ENCODE measurements around the gene ANXA4.
"Not testable (repeated sequence)": the region's sequence is repeated elsewhere in the genome, so short reads cannot be mapped to it uniquely, and the experiment has no call there.

The ANXA4 gene

DNA sequence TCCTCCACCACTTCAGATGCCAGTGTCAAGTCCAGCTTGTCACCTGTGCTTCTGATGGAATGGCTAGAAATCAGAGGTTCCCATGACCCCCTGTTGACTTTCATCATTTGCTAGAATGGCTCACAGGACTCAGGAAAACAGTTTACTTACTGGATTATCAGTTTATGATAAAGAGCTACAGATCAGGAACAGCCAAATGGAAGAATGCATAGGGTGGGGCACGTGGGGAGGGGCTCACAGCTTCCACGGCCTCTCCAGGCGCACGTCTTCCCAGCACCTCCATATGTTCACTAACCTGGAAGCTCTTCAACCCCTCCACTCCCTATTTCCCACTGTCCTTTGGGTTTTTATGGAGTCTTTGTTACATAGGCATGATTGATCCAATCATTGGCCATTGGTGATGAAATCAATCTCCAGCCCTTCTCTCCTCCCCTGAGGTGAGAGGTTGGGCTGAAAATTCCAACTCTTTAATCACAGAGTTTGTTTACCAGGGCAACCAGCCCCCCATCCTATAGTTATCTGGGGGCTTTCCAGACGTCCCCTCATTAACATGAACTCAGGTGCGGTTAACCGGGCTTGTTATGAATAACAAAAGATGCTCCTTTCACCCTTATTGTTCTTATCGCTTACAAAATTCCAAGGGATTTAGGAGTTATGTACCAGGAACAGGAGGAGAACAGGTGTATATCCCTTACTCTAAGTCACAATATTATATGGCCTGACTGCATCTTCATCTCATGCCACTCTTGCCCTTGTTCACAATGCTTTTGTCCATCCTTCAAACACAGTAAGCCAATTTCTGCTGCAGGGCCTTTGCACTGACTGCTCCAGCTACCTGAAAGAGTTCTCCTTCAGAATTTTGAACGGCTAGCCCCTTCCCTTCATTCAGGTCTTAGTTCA, 35.2 kb downstream of the ANXA4 start:
- no peak for DNase-seq (ENCODE audit: low read depth in 3 of 3, low spot score in 1 of 3)

DNA sequence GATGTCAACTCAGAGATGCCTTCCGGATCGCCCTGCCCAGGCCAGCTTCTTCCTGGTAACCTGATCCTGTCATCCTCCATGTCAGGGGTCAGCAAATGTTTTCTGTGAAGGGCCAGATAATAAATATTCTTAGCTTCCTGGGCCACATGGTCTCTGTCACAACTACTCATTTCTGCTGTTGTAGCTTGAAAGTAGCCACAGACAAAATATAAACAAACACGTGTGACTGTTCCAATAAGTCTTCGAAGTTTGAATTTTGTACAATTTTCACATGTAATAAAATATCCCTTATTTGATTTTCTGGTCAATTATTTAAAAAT, 35.8 kb downstream of the ANXA4 start:
- no peak for DNase-seq (ENCODE audit: low read depth in 3 of 3, low spot score in 1 of 3)

DNA sequence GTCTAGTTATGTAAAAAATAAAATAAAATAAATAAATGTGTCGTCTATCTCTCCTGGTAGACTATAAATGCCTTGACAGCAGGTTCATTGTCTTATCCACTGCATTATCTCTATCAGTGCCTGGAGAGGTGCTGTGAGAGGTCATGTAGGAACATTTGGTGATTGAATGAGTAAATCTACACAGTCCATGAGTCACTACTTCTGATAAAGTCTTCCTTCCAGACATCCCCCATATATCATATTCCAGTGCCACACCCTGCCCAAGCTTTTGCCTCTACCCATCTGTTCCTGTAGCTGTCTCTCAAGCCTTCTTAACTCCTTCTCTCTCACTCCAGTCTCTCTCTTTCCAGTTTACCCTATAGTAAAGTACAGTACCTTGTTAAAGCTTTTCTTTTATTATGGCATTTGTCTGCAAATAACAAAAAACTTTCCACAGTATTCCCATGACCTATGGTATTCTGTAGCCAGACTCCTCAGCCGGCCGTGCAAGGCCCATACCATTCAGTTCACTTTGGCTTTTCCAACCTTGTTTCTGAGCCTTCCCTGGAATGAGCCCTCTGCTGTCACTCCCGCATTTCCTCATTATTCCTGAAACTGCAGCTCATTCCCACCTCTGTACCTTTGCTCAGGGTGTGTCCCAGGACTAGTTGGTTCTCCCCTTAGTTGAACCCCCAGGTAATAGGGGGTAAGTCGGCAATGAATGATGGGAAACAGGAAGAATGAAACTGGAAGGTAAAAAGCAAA, 37.5 kb downstream of the ANXA4 start:
- no peak for DNase-seq (ENCODE audit: low read depth in 3 of 3, low spot score in 1 of 3)

DNA sequence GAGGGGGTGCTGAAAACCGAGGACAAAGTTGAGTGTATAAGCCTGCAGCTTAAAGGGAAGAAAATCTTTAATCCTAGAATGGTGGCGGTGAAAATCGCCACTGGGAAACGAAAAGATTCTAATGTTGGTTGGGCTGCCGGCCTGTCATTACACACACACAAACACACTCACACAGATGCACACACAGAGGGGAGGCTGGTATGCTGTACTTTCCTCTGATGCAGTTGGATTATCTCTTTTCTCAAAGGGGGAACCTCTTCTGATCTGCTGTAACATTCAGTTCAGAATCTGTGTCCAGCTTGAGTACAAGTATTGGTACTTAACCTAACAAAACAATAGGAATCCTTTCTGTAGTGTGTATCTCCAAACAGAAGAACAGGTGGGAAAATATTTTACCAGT, 39.0 kb downstream of the ANXA4 start:
- no peak for DNase-seq (ENCODE audit: low read depth in 3 of 3, low spot score in 1 of 3)

DNA sequence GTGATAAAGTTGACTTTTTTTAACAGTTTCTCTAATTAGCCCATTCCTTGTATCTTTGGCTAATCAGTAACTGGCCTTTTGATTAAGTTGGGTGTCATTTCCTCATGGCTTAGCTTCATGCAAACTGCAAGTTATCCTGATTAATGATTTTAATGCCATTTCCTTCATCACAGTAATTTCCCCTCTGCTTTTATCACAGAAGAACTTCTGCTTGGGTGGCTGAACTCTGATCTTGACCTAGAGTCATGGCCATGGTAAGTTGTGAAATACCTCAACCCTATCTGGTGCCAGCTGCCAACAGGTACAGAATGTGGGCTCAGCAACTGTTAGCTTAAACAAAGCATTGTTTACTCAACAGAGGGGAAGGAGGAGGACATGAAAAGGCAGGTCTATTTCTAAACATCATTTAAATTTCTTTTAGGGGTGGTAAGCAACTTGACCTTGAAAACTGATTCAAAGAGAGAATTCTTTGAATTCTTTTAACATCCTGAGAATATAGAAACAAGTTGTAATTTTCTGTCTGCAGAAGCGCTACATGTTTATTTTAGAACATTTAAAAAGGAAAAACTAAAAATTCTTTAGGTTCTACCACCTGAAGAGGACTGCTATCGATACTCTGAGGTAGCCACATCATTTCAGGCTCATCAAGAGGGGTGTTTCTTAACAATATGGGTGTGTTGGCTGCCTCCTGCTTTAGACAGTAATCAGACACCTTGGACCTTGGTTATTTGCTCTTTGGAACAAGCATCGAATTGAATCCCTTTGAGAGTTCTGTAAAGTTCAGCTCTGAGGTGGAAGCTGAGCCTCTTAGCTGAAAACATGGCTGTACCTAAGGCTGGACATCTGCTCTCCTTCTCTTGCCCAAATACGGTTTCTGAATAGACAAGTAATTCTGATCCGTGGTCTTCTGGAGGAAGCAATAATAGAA, 39.7 kb downstream of the ANXA4 start:
- no peak for DNase-seq (ENCODE audit: low read depth in 3 of 3, low spot score in 1 of 3)

DNA sequence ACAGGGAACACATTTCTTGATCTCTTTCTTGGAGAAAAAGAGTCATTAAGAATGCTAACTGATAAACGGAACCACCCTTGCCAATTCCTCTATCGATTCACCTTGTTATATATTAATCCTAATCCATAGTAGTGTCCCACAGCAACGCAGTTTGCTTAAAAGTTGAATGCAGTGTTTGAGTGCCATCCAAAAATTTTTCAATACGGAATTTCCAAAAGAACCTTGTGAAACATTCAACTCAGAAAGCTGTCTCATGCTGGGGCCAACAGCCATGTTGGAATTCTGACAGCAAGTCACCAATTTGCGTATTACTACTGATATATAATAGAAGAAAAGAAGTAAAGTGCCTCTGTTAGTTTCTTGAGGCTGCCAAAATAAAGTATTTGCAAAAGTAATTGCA, 42.3 kb downstream of the ANXA4 start:
- DNase-seq (ENCODE audit: low read depth in 3 of 3, low spot score in 1 of 3) = no peak

DNA sequence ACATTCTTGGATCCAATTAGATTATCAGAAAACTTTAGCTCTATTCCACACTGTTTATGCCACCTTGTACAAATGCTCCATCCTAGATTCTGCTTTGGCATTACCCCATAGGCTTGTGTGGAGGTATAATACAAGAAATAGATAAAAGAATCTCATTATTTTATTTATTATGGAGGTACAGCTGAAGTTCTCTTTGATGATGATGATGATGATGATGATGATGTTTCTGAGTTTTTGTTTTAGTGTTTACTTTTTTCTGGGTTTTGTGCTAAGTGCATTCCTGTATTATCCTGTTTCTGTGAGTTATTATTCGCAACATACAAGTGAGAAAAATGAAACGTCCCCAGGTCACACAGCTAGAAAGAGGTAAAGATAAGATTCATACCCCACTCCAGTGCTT, 43.4 kb downstream of the ANXA4 start:
- no peak for DNase-seq (ENCODE audit: low read depth in 3 of 3, low spot score in 1 of 3)

DNA sequence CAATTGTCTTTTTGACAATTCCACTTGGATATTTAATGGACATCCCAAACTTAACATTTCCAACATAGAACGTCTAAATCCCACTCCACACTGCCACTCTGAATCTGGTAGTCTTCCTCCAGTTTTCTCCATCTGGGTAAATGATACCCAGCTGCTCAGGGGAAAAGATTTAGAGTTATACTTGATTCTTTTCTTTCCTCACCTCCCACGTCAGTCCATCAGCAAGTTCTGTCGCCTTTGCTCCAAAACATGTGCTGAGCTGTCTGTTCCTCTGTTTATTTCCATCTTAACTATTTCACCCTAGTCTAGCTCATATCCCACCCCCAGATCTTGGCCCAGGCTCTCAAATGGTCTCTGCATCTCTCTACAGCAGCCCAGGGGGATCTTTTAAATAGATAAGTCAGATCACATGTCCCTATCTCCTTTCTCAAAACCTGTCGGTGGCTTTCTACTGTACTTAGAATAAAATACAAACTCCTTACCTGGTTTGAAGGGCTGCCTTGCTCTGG, 44.2 kb downstream of the ANXA4 start:
- DNase-seq (ENCODE audit: low read depth in 3 of 3, low spot score in 1 of 3) = no peak

DNA sequence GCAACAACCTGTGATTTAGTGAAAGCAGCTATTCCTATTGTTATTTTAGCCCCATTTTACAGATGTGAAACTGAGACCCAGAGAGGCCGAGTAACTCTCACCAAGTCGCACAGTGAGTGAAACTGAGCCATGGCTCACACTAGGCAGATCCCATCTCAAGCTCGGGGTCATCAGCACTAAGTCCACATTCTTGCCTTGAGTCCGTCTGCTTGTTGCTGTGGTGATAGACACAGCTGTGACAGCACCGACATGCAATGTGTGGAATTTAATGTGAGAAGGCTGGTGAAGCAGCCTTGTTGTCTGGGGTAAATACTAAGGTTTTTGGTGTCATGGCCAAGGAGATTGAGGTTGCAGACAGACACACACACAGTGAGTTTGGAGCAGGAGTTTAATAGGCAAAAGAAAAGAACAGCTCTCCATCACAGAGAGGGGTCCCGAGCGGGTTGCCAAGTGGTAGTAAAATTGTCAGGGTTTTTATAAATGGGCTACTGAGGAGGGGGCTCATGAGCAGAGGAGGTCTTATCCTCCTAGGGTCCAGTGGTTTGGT, 47.3 kb downstream of the ANXA4 start:
- no peak for DNase-seq (ENCODE audit: low read depth in 3 of 3, low spot score in 1 of 3)

DNA sequence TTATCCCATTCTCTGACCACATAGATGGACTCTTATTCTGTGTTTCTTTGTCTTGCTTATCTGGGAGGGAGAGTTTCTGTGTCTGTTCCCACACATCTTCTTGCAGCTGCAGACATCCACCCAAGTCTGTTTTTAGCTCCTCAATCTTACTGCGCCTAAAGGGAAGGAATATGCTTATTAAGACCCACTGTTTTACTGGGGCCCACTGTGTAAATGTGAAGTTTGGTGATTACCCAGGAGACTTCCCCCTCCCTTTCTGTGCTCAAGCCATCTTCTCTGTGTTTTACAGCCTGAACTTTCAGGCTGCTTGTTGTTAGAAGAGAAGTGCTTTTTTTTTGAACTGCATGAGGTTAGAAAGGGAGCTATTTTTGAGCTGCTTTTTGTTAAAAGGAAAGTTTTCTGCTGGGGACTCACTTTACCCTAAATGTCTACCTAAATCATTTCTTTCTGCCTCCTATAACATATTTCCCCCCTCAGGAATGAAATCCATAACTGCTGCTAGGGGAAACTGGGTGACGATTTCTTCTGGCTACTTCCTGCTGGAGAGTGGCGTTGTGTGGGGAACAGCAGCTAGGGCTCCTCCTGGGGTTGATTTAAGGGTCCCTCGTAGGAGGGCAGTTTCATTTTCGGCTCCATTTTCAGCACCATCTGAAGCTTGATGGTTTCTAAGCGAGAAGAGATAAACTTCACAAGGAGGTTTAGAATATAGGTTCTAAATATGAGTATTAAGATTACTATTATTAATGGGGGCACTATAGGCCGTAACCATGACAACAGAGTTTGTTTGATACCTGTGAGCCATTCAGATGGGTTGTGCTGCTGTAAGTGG, 48.1 kb downstream of the ANXA4 start:
- DNase-seq (ENCODE audit: low read depth in 3 of 3, low spot score in 1 of 3) = no peak

DNA sequence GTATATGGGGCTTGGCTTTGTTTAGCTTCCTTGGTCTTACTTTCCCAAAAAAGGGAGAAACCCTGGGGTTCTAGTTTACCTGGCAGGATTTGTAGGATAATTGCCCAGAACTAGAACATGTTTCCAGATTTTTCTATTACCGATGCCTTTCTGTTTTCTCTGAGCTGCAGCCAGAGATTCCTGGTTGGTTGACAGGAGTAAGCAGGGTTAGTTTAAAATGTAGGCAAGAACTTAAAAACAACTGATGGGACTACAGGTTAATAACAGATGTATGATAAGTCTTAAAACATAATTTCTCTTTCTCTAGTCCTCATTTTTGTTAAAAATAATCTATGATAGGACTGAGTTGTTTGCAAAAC, 48.6 kb downstream of the ANXA4 start:
- DNase-seq (ENCODE audit: low read depth in 3 of 3, low spot score in 1 of 3) = no peak

DNA sequence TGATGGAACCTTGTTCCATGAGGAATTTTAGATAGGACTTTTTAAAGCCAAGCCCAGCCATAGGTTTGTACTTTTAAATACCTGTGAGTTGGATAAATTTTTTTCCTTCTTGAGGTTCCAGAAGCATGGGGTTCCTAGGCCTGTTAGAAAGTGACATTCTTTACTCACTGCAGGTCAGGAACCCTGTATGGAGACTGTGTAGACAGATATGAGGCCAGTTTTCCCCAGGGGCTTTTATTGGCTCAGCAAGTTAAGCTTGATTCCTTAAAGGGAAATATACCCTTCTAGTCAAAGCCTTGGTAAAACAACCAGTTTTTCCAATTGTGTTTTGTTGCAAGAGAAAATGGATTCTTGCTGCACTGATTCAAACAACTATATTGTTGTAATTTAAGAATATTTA, 49.1 kb downstream of the ANXA4 start:
- DNase-seq (ENCODE audit: low read depth in 3 of 3, low spot score in 1 of 3) = no peak

DNA sequence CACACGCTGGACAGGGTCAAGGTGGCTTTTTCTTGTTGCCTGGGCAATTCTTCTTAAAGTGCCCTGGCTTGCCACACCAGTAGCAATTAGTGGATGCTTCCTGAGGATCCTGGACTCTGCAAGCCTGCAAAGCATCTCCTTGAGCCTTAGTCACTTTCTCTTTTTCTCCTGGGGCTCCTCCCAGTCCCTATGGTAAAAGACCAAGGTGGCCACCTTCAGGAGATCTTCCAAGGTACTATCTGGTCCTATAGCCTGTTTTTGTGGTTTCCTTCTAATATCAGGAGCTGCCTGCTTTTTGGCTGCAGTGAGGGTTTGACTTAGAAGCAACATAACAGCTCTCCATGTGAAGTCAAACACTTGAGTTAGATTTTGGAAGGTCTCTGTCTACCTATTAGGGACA, 54.2 kb downstream of the ANXA4 start:
- no peak for DNase-seq (ENCODE audit: low read depth in 3 of 3, low spot score in 1 of 3)

DNA sequence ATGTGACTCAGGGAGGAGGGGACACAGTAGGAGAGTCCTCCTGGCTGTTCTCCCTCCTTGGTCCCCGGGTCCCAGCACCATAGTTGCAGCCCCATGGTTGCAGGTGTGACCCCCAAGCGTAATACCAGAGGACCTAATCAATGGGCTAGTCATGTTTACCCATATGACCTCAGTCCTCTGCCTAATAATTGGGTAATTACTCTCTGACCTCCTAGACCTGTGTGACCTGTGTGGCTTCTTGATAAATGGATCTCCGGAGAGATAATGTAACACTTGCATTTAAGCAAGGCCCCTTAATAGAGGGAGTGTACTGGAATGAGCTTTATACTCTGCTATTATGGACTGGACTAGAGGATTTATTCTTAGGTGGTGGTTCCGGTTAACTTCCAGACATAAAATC, 55.3 kb downstream of the ANXA4 start:
- DNase-seq (ENCODE audit: low read depth in 3 of 3, low spot score in 1 of 3) = no peak

DNA sequence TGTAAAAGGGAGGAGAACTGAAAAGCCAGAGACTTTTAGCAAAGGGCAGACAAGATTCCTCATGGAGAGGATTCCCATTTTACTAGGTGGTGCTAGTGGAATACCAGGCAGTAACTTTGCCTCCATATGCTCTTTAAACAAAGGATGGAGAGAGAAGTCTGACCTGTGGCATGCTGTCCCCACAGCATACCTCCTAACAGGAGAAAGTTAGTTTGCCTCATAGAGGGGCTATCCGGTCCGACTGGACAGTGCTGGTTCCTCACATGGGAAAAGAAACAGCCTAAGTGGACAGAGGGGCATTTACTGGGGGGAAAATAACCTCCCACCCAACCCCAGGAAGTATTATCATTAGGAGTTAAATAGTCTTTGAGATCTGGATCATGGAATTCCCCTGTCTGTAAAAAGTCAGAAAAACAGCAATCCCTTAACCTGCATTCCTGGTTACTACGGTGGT, 55.9 kb downstream of the ANXA4 start:
- DNase-seq (ENCODE audit: low read depth in 3 of 3, low spot score in 1 of 3) = no peak

DNA sequence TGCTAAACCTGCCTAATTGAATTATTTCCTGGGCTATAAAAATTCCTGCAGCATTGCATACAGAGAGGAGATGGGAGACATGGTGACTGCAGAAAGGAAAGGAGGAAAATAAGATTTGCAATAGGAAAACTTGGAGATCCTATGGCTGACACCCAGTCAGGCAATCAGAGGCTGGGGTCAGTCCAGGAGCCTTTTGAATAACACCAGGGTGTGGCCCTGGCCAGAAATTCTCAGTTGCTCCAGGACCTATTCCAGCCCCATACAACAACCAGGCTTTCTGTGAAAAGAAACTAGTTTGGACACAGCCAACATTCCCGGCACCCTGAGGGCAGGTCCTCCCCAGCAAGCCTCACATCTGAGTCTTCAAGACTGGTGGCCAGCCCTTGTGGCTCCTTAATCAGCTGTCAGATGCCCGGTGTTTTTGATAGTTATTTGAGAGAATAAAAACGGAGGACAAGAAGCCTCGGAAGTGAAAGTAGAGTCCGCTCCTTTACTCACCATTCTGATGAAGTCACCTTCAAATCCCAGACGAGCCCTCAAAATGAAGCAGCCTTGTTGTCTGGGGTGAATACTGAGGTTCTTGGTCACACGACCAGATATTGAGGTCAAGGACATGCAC, 56.5 kb downstream of the ANXA4 start:
- no peak for DNase-seq (ENCODE audit: low read depth in 3 of 3, low spot score in 1 of 3)

DNA sequence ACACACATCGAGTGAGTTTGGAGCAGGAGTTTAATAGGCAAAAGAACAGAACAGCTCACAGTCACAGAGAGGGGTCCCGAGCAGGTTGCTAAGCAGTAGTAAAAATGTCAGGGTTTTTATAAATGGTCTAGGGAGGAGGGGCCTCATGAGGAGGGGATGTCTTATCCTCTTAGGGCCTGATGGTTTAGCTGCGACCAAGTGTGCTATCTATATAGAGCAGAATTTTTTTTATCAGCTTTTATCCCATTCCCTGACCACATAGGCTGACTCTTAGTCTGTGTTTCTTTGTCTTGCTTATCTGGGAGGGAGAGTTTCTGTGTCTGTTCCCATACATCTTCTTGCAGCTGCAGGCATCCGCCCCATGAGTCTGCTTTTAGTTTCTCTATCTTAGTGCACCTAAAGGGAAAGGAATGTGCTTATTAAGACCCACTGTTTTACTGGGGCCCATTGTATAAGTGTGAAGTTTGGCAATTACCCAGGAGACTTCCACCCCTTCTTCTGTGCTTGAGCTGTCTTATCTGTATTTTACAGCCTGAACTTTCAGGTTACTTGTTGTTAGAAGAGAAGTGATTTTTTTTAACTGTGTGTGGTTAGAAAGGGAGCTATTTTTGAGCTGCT, 57.1 kb downstream of the ANXA4 start:
- DNase-seq (ENCODE audit: low read depth in 3 of 3, low spot score in 1 of 3) = no peak

DNA sequence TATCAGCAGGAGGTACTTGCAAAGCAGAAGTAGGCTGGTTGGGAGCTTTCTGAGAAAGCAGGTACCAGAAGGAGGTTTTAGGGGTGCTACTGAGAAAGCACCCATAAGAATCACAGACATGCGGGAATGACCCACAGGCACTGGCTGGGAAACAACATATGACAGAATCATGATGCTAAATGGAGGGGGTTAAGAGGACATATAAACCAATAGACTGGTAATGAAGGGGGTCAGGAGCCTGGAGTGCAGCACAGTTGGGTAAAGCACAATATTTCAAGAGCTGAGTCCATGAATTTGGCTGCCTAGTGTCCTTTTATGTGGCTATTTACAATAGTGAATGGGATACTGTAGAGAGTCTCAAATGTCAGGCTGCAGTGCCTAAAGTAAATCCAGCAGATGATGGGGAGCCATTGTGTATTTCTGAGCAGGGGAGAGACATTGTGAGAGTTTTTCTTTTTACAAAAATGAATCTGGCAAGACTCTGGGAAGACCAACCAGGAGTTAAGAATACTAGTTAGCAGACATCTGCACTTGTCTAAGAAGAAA, 59.9 kb downstream of the ANXA4 start:
- no peak for DNase-seq (ENCODE audit: low read depth in 3 of 3, low spot score in 1 of 3)

DNA sequence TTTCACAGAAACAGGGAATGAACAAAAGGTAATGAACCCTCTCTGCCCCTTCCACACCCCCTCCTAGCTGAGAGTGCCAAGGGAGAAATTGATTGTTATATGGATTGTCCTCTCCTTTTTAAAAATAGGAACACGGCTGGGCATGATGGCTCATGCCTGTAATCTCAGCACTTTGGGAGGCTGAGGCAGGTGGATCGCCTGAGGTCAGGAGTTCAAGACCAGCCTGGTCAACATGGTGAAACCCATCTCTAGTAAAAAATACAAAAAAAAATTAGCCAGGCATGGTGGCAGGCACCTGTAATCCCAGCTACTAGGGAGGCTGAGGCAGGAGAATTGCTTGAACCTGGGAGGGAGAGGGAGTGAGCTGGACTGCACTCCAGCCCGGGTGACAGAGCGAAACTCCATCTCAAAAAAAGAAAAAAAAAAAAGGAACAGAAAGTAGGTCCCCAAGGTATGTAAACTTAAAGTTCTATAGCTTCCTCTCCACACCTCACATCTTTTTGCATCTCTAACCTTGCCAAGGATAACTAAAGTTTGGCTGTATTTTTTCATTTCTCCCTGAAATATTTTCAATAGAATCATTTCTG, 60.9 kb downstream of the ANXA4 start:
- not testable (repeated sequence) for DNase-seq (ENCODE audit: low read depth in 3 of 3, low spot score in 1 of 3)
